ENCODE data around the gene KEL.

- no peak for TF ChIP-seq POLR2AphosphoS5 (IDR thresholded peaks at IDR 0.05; ENCODE audit: borderline replicate concordance, low read depth, low read length)
- no peak for TF ChIP-seq EZH2 (IDR thresholded peaks at IDR 0.05)
Measured at GRCh38 chr7:142914121-142914520, 48.0 kb downstream of the KEL start.

Data from SK-N-MC (cell line).